DND-41 (cell line): ENCODE results near the gene GOSR2.

Experiments used
- ATAC-seq: fragments of 200-7000 bp; cut with Tn5 transposase; 3 replicates; pipeline ENCODE4 v1.9.1; 2021; ENCODE audit warnings: low read depth; ENCODE audit not compliant: insufficient read depth
- DNase-seq: peaks from one replicate; pipeline ENCODE4 v3.0.0-alpha.2; 2020
- H2AFZ ChIP-seq: 2 replicates; pipeline ENCODE4 v1.6.0; 2012; ENCODE audit warnings: low read depth, low read length
- H3K27ac ChIP-seq: 2 replicates; pipeline ENCODE4 v1.5.1; 2012; ENCODE audit warnings: low read length, inconsistent platforms
- H3K27me3 ChIP-seq: fragments of 200-600 bp; sonication (generic); 2 replicates; pipeline ENCODE4 v1.6.0; 2012; ENCODE audit warnings: low read length, mild to moderate bottlenecking, inconsistent platforms; ENCODE audit not compliant: insufficient read depth, poor library complexity
- H3K36me3 ChIP-seq: 2 replicates; pipeline ENCODE4 v1.5.1; 2012; ENCODE audit warnings: low read length, inconsistent platforms; ENCODE audit not compliant: insufficient read depth
- H3K4me1 ChIP-seq: 2 replicates; pipeline ENCODE4 v1.5.1; 2012; ENCODE audit warnings: mild to moderate bottlenecking, low read length; ENCODE audit not compliant: insufficient read depth
- H3K4me2 ChIP-seq: 2 replicates; pipeline ENCODE4 v1.6.0; 2012; ENCODE audit warnings: mild to moderate bottlenecking, moderate library complexity, low read length, inconsistent platforms; ENCODE audit not compliant: insufficient read depth
- H3K4me3 ChIP-seq, 2 experiments: fragments of 200-600 bp in 1 of 2; shearing (Covaris generic) in 1 of 2; 2 replicates each; pipeline ENCODE4 v1.5.1; 2012 to 2016; ENCODE audit warnings: inconsistent platforms in 2 of 2, low read length in 2 of 2, mild to moderate bottlenecking in 2 of 2, low read depth in 1 of 2, moderate library complexity in 1 of 2
- H3K79me2 ChIP-seq: 2 replicates; pipeline ENCODE4 v1.6.0; 2012; ENCODE audit warnings: low read length, inconsistent platforms; ENCODE audit not compliant: insufficient read depth
- H3K9ac ChIP-seq: 2 replicates; pipeline ENCODE4 v1.6.0; 2012; ENCODE audit warnings: low read depth, mild to moderate bottlenecking, inconsistent platforms, low read length, moderate library complexity
- H3K9me3 ChIP-seq: 2 replicates; pipeline ENCODE4 v1.5.1; 2012; ENCODE audit warnings: low read length, moderate library complexity, mild to moderate bottlenecking, inconsistent platforms; ENCODE audit not compliant: insufficient read depth, severe bottlenecking
- H4K20me1 ChIP-seq: 2 replicates; pipeline ENCODE4 v1.6.0; 2012; ENCODE audit warnings: low read length; ENCODE audit not compliant: insufficient read depth
- CTCF ChIP-seq: IDR thresholded peaks from 2 replicates; pipeline ENCODE4 v1.5.1; 2012; ENCODE audit warnings: borderline replicate concordance, low read length, moderate library complexity, mild to moderate bottlenecking; ENCODE audit not compliant: poor library complexity, severe bottlenecking; ENCODE audit errors: extremely low read depth
- EZH2 ChIP-seq: IDR thresholded peaks from 3 replicates; pipeline ENCODE4 v1.6.1; 2012; ENCODE audit warnings: borderline replicate concordance, low read depth, mild to moderate bottlenecking, moderate library complexity, low read length, inconsistent platforms; ENCODE audit not compliant: severe bottlenecking

The GOSR2 gene

GRCh38 chr17:46958041-46958591, 35.2 kb downstream of the GOSR2 start:
- Histone ChIP-seq H4K20me1 (no peaks in the 10 kb centered on the region), H3K27ac (no peak overlapping the region), H3K4me1 (no peaks in the 10 kb centered on the region), H3K27me3 (no peaks in the 10 kb centered on the region), H3K36me3 (no peaks in the 10 kb centered on the region), H3K4me2 (no peak overlapping the region), H3K79me2 (no peaks in the 10 kb centered on the region), H3K4me3 (no peak overlapping the region), H3K9ac (no peak overlapping the region), H3K9me3 (no peaks in the 10 kb centered on the region), H2AFZ (no peak overlapping the region)
- no peak for ATAC-seq
- DNase-seq = no peak
- TF ChIP-seq EZH2 (no peak), CTCF (no peak)

- Histone ChIP-seq H3K4me2 (no peak overlapping the region), H3K9me3 (no peaks in the 10 kb centered on the region), H3K4me1 (no peaks in the 10 kb centered on the region), H3K36me3 (no peaks in the 10 kb centered on the region), H3K9ac (no peak overlapping the region), H3K4me3 (no peak overlapping the region), H3K79me2 (no peaks in the 10 kb centered on the region), H2AFZ (no peak overlapping the region), H3K27me3 (no peaks in the 10 kb centered on the region), H4K20me1 (no peaks in the 10 kb centered on the region), H3K27ac (no peak overlapping the region)
- ATAC-seq (no peak), DNase-seq (no peak)
- TF ChIP-seq CTCF = no peak
- no peak for TF ChIP-seq EZH2
These were observed 37.2 kb downstream of the GOSR2 start for GRCh38 chr17:46960152-46960551.

GRCh38 chr17:46962374-46962790, 39.4 kb downstream of the GOSR2 start:
- no peaks in the 10 kb centered on the region for H3K36me3 ChIP-seq
- H3K4me3 ChIP-seq = no peak overlapping the region
- ATAC-seq = no peak
- H3K27me3 ChIP-seq = no peaks in the 10 kb centered on the region
- H3K4me2 ChIP-seq = no peak overlapping the region
- TF ChIP-seq EZH2 = no peak
- no peak for TF ChIP-seq CTCF
- H3K27ac ChIP-seq = no peak overlapping the region
- H2AFZ ChIP-seq = no peak overlapping the region
- no peaks in the 10 kb centered on the region for H4K20me1 ChIP-seq
- DNase-seq = no peak
- no peaks in the 10 kb centered on the region for H3K9me3 ChIP-seq
- H3K79me2 ChIP-seq = no peaks in the 10 kb centered on the region
- H3K4me1 ChIP-seq = no peaks in the 10 kb centered on the region
- H3K9ac ChIP-seq = no peak overlapping the region

- Histone ChIP-seq H3K79me2 (no peaks in the 10 kb centered on the region), H3K9me3 (no peaks in the 10 kb centered on the region), H3K4me3 (no peak overlapping the region), H3K9ac (no peak overlapping the region), H4K20me1 (no peaks in the 10 kb centered on the region), H2AFZ (no peak overlapping the region), H3K27me3 (no peaks in the 10 kb centered on the region), H3K36me3 (no peaks in the 10 kb centered on the region), H3K27ac (no peak overlapping the region), H3K4me1 (no peaks in the 10 kb centered on the region), H3K4me2 (no peak overlapping the region)
- ATAC-seq = no peak
- no peak for DNase-seq
- TF ChIP-seq EZH2 = no peak
- no peak for TF ChIP-seq CTCF
These were observed 40.6 kb downstream of the GOSR2 start for GRCh38 chr17:46963571-46963970.
